Measurements from ENCODE around the gene SRC.

Gene SRC

GRCh38 chr20:37435607-37436006 lies 89.7 kb downstream of the SRC start:
- no peak for ATAC-seq

- no peak for ATAC-seq
These were observed 90.7 kb downstream of the SRC start for GRCh38 chr20:37436527-37437186.

GRCh38 chr20:37437676-37438075 lies 91.7 kb downstream of the SRC start:
- ATAC-seq, result no peak

- ATAC-seq, result no peak
These were observed 92.7 kb downstream of the SRC start for GRCh38 chr20:37438464-37439222.

- ATAC-seq, result no peak
These were observed 93.4 kb downstream of the SRC start for GRCh38 chr20:37439223-37439933.

GRCh38 chr20:37441023-37441422 lies 95.1 kb downstream of the SRC start:
- ATAC-seq, result no peak

GRCh38 chr20:37442547-37442946 lies 96.6 kb downstream of the SRC start:
- no peak for ATAC-seq

GRCh38 chr20:37442986-37443385 lies 97.0 kb downstream of the SRC start:
- no peak for ATAC-seq

GRCh38 chr20:37443596-37443995 lies 97.7 kb downstream of the SRC start:
- ATAC-seq, result no peak

GRCh38 chr20:37445041-37445440 lies 99.1 kb downstream of the SRC start:
- ATAC-seq, result no peak

GRCh38 chr20:37446286-37447032 lies 100.5 kb downstream of the SRC start:
- no peak for ATAC-seq

GRCh38 chr20:37447688-37448087 lies 101.7 kb downstream of the SRC start:
- no peak for ATAC-seq

GRCh38 chr20:37449276-37449675 lies 103.3 kb downstream of the SRC start:
- no peak for ATAC-seq

- no peak for ATAC-seq
These were observed 104.4 kb downstream of the SRC start for GRCh38 chr20:37450344-37450743.

- no peak for ATAC-seq
These were observed 105.7 kb downstream of the SRC start for GRCh38 chr20:37451616-37452015.

- ATAC-seq, result no peak
These were observed 106.3 kb downstream of the SRC start for GRCh38 chr20:37452236-37452635.

GRCh38 chr20:37453288-37453687 lies 107.3 kb downstream of the SRC start:
- no peak for ATAC-seq

- no peak for ATAC-seq
These were observed 107.9 kb downstream of the SRC start for GRCh38 chr20:37453836-37454235.

GRCh38 chr20:37454636-37455385 lies 108.9 kb downstream of the SRC start:
- no peak for ATAC-seq
